AG09319 (cell line): Measurements from ENCODE around the gene SRD5A2.

Experiments used
- DNase-seq: peaks from one replicate; pipeline ENCODE4 v3.0.0-alpha.2; 2010; ENCODE audit warnings: low read depth; ENCODE audit errors: extremely low read depth
- CTCF ChIP-seq: IDR thresholded peaks from 2 replicates; pipeline ENCODE4 v1.5.1; 2011; ENCODE audit warnings: low read depth, mild to moderate bottlenecking, inconsistent platforms, low read length, moderate library complexity

The SRD5A2 gene

GRCh38 chr2:31577143-31577542 is 3.6 kb downstream of the SRD5A2 start:
- no peak for DNase-seq
- TF ChIP-seq CTCF = no peak

- TF ChIP-seq CTCF = no peak
Observed at GRCh38 chr2:31568585-31569201, 12.0 kb downstream of the SRD5A2 start.

GRCh38 chr2:31567679-31568078 is 13.1 kb downstream of the SRD5A2 start:
- no peak for DNase-seq
- TF ChIP-seq CTCF = no peak

More at GRCh38 chr2:31568585-31569201, 12.0 kb downstream of the SRD5A2 start:
- DNase-seq = no peak

DNA sequence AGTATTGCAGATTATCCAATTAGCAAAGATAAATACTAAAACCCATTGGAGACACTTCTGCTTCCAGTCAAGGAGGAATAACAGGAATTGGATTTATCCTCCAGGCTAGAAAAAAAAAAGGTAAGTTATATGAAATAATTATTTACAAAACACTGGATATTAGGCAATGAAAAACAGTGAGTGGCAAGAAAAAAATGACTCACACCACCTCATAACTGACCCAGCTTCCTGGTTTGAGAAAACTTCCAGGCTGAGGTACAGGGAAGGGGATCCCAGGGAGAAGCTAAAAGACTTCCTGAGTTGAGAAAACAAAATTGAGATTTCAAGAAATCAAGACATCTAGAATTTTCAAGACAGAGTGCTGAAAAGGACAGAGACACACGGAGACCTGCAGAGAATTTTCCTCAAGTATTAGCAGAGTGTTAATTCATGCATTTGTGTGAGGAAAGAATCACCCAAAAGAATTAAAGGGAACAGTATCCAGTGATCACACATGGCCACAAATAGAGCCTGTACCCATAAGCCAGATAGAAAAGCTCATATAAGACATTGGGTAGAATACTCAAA is 17.4 kb downstream of the SRD5A2 start:
- DNase-seq = no peak
- TF ChIP-seq CTCF = no peak

DNA sequence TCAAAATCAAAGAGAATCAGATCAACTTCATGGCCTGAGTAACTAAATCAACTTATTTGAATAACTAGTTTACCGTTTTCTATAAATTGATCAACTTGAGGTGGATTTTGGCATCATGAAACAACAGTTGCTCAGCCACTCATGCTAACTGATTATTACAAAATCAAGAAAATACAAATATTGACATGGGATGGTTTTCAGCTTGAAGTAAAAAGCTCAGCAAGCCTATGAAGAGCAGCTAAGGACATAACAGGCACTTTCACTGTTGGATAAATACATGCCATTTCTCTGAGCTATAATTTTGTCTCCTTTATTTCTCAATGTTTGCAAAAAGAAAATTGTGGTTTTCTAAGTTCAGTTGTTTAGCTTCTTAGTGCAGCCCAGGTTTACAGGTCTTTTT is 18.9 kb downstream of the SRD5A2 start:
- TF ChIP-seq CTCF = no peak
- DNase-seq = no peak

DNA sequence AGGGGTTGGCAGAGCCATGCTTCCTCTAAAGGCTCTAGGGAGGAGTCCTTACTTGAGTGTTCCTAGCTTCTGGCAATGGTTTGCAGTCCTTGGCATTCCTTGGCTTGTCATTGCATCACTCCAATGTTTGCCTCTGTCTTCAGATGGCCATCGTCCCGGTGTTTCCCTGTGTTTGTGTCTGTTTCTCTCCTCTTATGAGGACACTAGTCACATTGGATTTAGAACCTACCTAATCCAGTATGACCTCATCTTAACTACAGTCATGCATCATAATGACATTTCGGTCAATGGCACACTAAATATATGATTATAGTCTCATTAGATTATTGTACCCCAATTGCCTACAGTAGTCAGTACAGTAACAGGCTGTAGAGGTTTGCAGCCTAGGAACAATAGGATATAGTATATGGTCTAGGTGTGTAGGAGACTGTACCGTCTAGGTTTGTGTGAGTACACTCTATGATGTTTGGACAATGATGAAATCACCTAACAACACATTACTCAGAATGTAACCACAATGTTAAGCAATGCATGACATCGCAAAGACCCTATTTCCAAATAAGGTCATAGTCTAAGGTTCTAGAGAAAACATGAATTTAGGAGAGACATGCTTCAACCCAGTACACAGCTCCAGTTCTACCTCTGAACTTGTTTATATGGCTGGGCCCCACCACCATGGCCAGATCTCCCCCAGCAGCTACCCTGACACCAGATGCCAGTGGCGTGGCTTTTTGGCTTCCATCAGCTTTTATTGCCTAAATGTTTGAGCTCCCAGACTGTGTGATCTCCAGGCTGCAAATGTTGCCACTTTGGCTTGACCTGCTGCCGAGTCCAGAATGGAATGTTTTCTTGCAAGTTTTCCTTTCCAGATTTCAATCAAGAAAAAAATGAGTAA is 22.1 kb downstream of the SRD5A2 start:
- DNase-seq = no peak

More for the DNA sequence above, 22.1 kb downstream of the SRD5A2 start:
- no peak for TF ChIP-seq CTCF
